Mucosa of descending colon (tissue), 3 donors: Measurements from ENCODE around the gene FNDC3B. TPM values are rescaled to one million over a fixed set of nuclear protein-coding genes. Genes with fewer than 3 reads are reported as not detected.
A peak's percentile ranks its signal among the peaks of the same experiment; 100 is the strongest.

Experiments
- ATAC-seq: fragments of 200-7000 bp; cut with Tn5 transposase; one replicate; pipeline ENCODE4 v1.9.1; 2020; ENCODE audit warnings: mild to moderate bottlenecking, moderate library complexity
- DNase-seq, 3 donors: peaks; one replicate each; pipeline ENCODE4 v3.0.0-alpha.2; 2020
- H3K36me3 ChIP-seq: fragments of 200-600 bp; one replicate; pipeline ENCODE4 v1.8.0; 2021; ENCODE audit warnings: low read depth, mild to moderate bottlenecking
- H3K4me1 ChIP-seq: fragments of 200-600 bp; one replicate; pipeline ENCODE4 v1.8.0; 2021; ENCODE audit warnings: low read depth, mild to moderate bottlenecking
- H3K4me3 ChIP-seq: fragments of 200-600 bp; one replicate; pipeline ENCODE4 v1.8.0; 2021; ENCODE audit warnings: mild to moderate bottlenecking
- H3K9me3 ChIP-seq: fragments of 200-600 bp; one replicate; pipeline ENCODE4 v1.8.0; 2021; ENCODE audit warnings: mild to moderate bottlenecking
- CTCF ChIP-seq: fragments of 200-600 bp; IDR thresholded peaks from one replicate; pipeline ENCODE4 v1.8.0; 2022; ENCODE audit warnings: antibody characterized with exemption, mild to moderate bottlenecking
- intact Hi-C, 2 donors: fragments of 100-400 bp; cut with DNase I in 1 of 2; cut with micrococcal nuclease in 1 of 2; formaldehyde crosslinking; loops; one replicate each; pipeline versions ENCODE4 v1.11.0 to v1.11.1; 2022; cut with DNase I, micrococcal nuclease
- total RNA-seq, 3 donors: library from RNA; stranded (reverse); fragmentation: NEBNext Ultra II Directional in 2 of 3; extraction: Animal tissue kit (Norgen Biotek cat#: 25700) in 2 of 3; gene quantifications; one replicate each; pipeline versions ENCODE4 v1.2.1 to v1.2.4, GENCODE V29; 2021 to 2023
- donor health status: DM: no; HTN: no; CAD: no; lungs with moderate emphysema.
- donor health status: DM: no; HTN: no; CAD: no.
- donor health status: DM: no; HTN: yes; CAD: no.

Gene FNDC3B
- total RNA-seq, 3 donors from 2014 or later, result 107 to 132 (median 126) TPM

GRCh38 chr3:172282850-172283249 lies 243.5 kb downstream of the FNDC3B start:
- Histone ChIP-seq H3K4me1 (no peaks in the 10 kb centered on the region), H3K9me3 (no peaks in the 10 kb centered on the region), H3K4me3 (no peak overlapping the region), H3K36me3 (no peaks in the 10 kb centered on the region)
- intact Hi-C loops, result no loop called here
- DNase-seq (no peak), ATAC-seq (no peak)
- no peak for TF ChIP-seq CTCF

- TF ChIP-seq CTCF, result no peak
- no peak for ATAC-seq
- intact Hi-C loops, result no loop called here
- no peak for DNase-seq
- H3K9me3 ChIP-seq, result no peaks in the 10 kb centered on the region
- no peaks in the 10 kb centered on the region for H3K36me3 ChIP-seq
- no peaks in the 10 kb centered on the region for H3K4me1 ChIP-seq
- H3K4me3 ChIP-seq, result no peak overlapping the region
These were observed 244.5 kb downstream of the FNDC3B start for GRCh38 chr3:172283841-172284357.

- DNase-seq (no peak), ATAC-seq (no peak)
- H3K4me3 ChIP-seq, result no peak overlapping the region
- no peaks in the 10 kb centered on the region for H3K4me1 ChIP-seq
- no peaks in the 10 kb centered on the region for H3K9me3 ChIP-seq
- intact Hi-C loops, result no loop called here
- no peak for TF ChIP-seq CTCF
- no peaks in the 10 kb centered on the region for H3K36me3 ChIP-seq
These were observed 246.5 kb downstream of the FNDC3B start for GRCh38 chr3:172285844-172286243.

GRCh38 chr3:172286548-172287148 lies 247.3 kb downstream of the FNDC3B start:
- H3K4me1 ChIP-seq, result no peaks in the 10 kb centered on the region
- intact Hi-C loops, result no loop called here

GRCh38 chr3:172287937-172288477 lies 248.6 kb downstream of the FNDC3B start:
- Histone ChIP-seq H3K36me3 (no peaks in the 10 kb centered on the region), H3K4me3 (no peak overlapping the region), H3K9me3 (no peaks in the 10 kb centered on the region), H3K4me1 (no peaks in the 10 kb centered on the region)
- no peak for TF ChIP-seq CTCF
- intact Hi-C loops, result no loop called here
- ATAC-seq (peak; percentile 16), DNase-seq (no peak)

More at GRCh38 chr3:172286548-172287148, 247.3 kb downstream of the FNDC3B start:
- no peak for TF ChIP-seq CTCF
- ATAC-seq (no peak), DNase-seq (no peak)
- Histone ChIP-seq H3K4me3 (no peak overlapping the region), H3K9me3 (no peaks in the 10 kb centered on the region), H3K36me3 (no peaks in the 10 kb centered on the region)
